ENCODE data around the gene DYRK1A.

The DYRK1A gene

DNA sequence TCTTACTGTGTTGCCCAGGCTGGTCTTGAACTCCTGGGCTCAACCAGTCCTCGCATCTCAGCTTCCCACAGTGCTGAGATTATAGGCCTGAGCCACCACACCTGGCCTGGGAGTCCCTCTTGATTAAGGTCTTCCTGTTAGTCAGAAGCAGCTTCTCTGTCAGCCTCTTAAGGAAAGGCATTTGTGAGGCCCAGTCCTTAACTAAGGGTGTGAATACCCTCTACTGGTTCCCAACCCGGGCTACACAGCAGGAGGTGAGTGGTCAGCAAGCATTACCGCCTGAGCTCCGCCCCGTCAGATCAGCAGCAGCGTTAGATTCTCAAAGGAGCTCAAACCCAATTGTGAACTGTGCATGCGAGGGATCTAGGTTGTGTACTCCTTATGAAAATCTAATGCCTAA lies 117.2 kb downstream of the DYRK1A start (continued):
- TF ChIP-seq ZNF518A (tag by site-specific recombination; conservative IDR thresholded peaks at IDR 0.05; ENCODE audit: low read depth) (no peak), ZSCAN16 (tag by site-specific recombination; IDR thresholded peaks at IDR 0.05) (0 out of 2 replicates have a peak, but pooled peaks have one; percentile 34)

- POLR2A ChIA-PET: no interaction called here
- no peak overlapping the region for H3K4me3 ChIP-seq (ENCODE audit: low read depth, low read length)
- peak; percentile 74; the same call in 1 of the 2 replicates for TF ChIP-seq ZNF10 (tag by site-specific recombination; IDR thresholded peaks at IDR 0.05)
- TF ChIP-seq PATZ1 (tag by site-specific recombination; IDR thresholded peaks at IDR 0.05): no peak
- no peak for TF ChIP-seq REPIN1 (tag by site-specific recombination; IDR thresholded peaks at IDR 0.05; ENCODE audit: low read depth)
- TF ChIP-seq ZNF274 (IDR thresholded peaks at IDR 0.05; ENCODE audit: low read length): no peak
- no peak for TF ChIP-seq ZNF274 (tag by site-specific recombination; IDR thresholded peaks at IDR 0.05; ENCODE audit: borderline replicate concordance)
- no peak overlapping the region; the same call in 1 of the 2 replicates for H3K27ac ChIP-seq (ENCODE audit: extremely low read depth, low read depth, low read length)
- H3K9me3 ChIP-seq (ENCODE audit: control insufficient read depth, insufficient read depth, low read depth, low read length): no peaks in the 10 kb centered on the region
- H3K4me1 ChIP-seq (ENCODE audit: control insufficient read depth, insufficient read depth, low read length): no peaks in the 10 kb centered on the region
- peaks cover 33 to 50% of the 10 kb centered on the region in 2 experiments for H3K36me3 ChIP-seq (ENCODE audit: control insufficient read depth in 2 of 2, insufficient read depth in 1 of 2, low read length in 2 of 2)
- CTCF ChIA-PET: interaction anchor here (1.0 kb wide), 1 partner anchor 27 kb away, joined by 4 read pairs; no protein-coding TSS in a partner anchor
Observed at GRCh38 chr21:37484535-37485474, 118.2 kb downstream of the DYRK1A start.

- no peaks in the 10 kb centered on the region for H3K9me3 ChIP-seq (ENCODE audit: control insufficient read depth, insufficient read depth, low read depth, low read length)
- ChIA-PET CTCF (interaction anchor here (0.6 to 0.8 kb wide), 2 partner anchors 179 to 322 kb away, joined by 4 read pairs; no protein-coding TSS in a partner anchor), POLR2A (no interaction called here)
- no peak overlapping the region for H3K27ac ChIP-seq (ENCODE audit: extremely low read depth, low read depth, low read length)
- peaks cover 20 to 53% of the 10 kb centered on the region in 2 experiments for H3K36me3 ChIP-seq (ENCODE audit: control insufficient read depth in 2 of 2, insufficient read depth in 1 of 2, low read length in 2 of 2)
- TF ChIP-seq ZNF677 (tag by site-specific recombination; IDR thresholded peaks at IDR 0.05): no peak
- no peak for TF ChIP-seq ZNF394 (tag by site-specific recombination; IDR thresholded peaks at IDR 0.05; ENCODE audit: borderline replicate concordance)
- no peak for TF ChIP-seq OSR2 (tag by site-specific recombination; IDR thresholded peaks at IDR 0.05)
- no peak for TF ChIP-seq ZNF585B (tag by site-specific recombination; IDR thresholded peaks at IDR 0.05)
- TF ChIP-seq ZNF660 (tag by site-specific recombination; IDR thresholded peaks at IDR 0.05): no peak
- no peak for TF ChIP-seq ZNF791 (tag by site-specific recombination; IDR thresholded peaks at IDR 0.05)
- no peak for TF ChIP-seq KLF1 (tag by site-specific recombination; IDR thresholded peaks at IDR 0.05)
- TF ChIP-seq ZNF266 (tag by site-specific recombination; IDR thresholded peaks at IDR 0.05; ENCODE audit: low read depth): no peak
- H3K4me1 ChIP-seq (ENCODE audit: control insufficient read depth, insufficient read depth, low read length): no peaks in the 10 kb centered on the region
- H3K4me3 ChIP-seq (ENCODE audit: low read depth, low read length): no peak overlapping the region
Observed at GRCh38 chr21:37489553-37489952, 123.0 kb downstream of the DYRK1A start.

All from HEK293 (cell line).